AG09309 (cell line): Measurements from ENCODE around the gene NEUROD6.

ENCODE experiments used
- DNase-seq: peaks from one replicate; pipeline ENCODE4 v3.0.0-alpha.2; 2010; ENCODE audit warnings: low read depth
- H3K4me3 ChIP-seq: 2 replicates; pipeline ENCODE4 v1.5.1; 2011; ENCODE audit warnings: mild to moderate bottlenecking, low read depth, low read length, moderate library complexity; ENCODE audit not compliant: control insufficient read depth
- CTCF ChIP-seq: IDR thresholded peaks from 2 replicates; pipeline ENCODE4 v1.5.1; 2011; ENCODE audit warnings: mild to moderate bottlenecking, low read depth, low read length, inconsistent platforms; ENCODE audit not compliant: insufficient read depth, control insufficient read depth; ENCODE audit errors: missing control alignments

The NEUROD6 gene

GRCh38 chr7:31335884-31336201 lies 4.7 kb downstream of the NEUROD6 start:
- no peak for DNase-seq
- H3K4me3 ChIP-seq = no peak overlapping the region
- no peak for TF ChIP-seq CTCF

- TF ChIP-seq CTCF = no peak
- no peak for DNase-seq
- no peak overlapping the region for H3K4me3 ChIP-seq
Observed at GRCh38 chr7:31335161-31335856, 5.2 kb downstream of the NEUROD6 start.

- no peak for TF ChIP-seq CTCF
- no peak for DNase-seq
- H3K4me3 ChIP-seq = no peak overlapping the region
Observed at GRCh38 chr7:31333291-31333690, 7.2 kb downstream of the NEUROD6 start.

- no peak for DNase-seq
- no peak overlapping the region for H3K4me3 ChIP-seq
- no peak for TF ChIP-seq CTCF
Observed at GRCh38 chr7:31327071-31327470, 13.5 kb downstream of the NEUROD6 start.

GRCh38 chr7:31326416-31326815 lies 14.1 kb downstream of the NEUROD6 start:
- TF ChIP-seq CTCF = no peak

GRCh38 chr7:31323101-31323500 lies 17.4 kb downstream of the NEUROD6 start:
- no peak for TF ChIP-seq CTCF
- DNase-seq = no peak
- no peak overlapping the region for H3K4me3 ChIP-seq

More at GRCh38 chr7:31326416-31326815, 14.1 kb downstream of the NEUROD6 start:
- DNase-seq = no peak
- no peak overlapping the region for H3K4me3 ChIP-seq
